NT2/D1 (cell line): ENCODE data around the gene ST6GALNAC4.

Experiments used
- DNase-seq: peaks from one replicate; pipeline ENCODE4 v3.0.0-alpha.2; 2011; ENCODE audit warnings: low read depth, low spot score
- H3K27me3 ChIP-seq: 2 replicates; pipeline ENCODE4 v1.6.0; 2011; ENCODE audit warnings: mild to moderate bottlenecking; ENCODE audit not compliant: insufficient read length, insufficient read depth
- H3K36me3 ChIP-seq: 2 replicates; pipeline ENCODE4 v1.6.1; 2011; ENCODE audit warnings: mild to moderate bottlenecking, low read length, mixed read lengths; ENCODE audit not compliant: insufficient read depth, insufficient read length
- H3K4me1 ChIP-seq: 2 replicates; pipeline ENCODE4 v1.5.1; 2011; ENCODE audit not compliant: insufficient read depth, insufficient read length
- H3K4me3 ChIP-seq: 2 replicates; pipeline ENCODE4 v1.5.1; 2011; ENCODE audit warnings: low read depth; ENCODE audit not compliant: insufficient read length
- H3K9ac ChIP-seq: 2 replicates; pipeline ENCODE4 v1.6.0; 2011; ENCODE audit warnings: low read depth; ENCODE audit not compliant: insufficient read length
- H3K9me3 ChIP-seq: 2 replicates; pipeline ENCODE4 v1.5.1; 2011; ENCODE audit warnings: mild to moderate bottlenecking, low read length; ENCODE audit not compliant: insufficient read depth
- SUZ12 ChIP-seq: IDR thresholded peaks from 2 replicates; pipeline ENCODE4 v1.6.1; 2011; ENCODE audit not compliant: insufficient read length, insufficient read depth; ENCODE audit errors: extremely low read depth
- YY1 ChIP-seq: IDR thresholded peaks from 2 replicates; pipeline ENCODE4 v1.6.1; 2011; ENCODE audit not compliant: insufficient read length, insufficient read depth
- ZNF274 ChIP-seq: IDR thresholded peaks from 2 replicates; pipeline ENCODE4 v1.6.1; 2011; ENCODE audit warnings: mild to moderate bottlenecking, low read depth, low read length

The ST6GALNAC4 gene

DNA sequence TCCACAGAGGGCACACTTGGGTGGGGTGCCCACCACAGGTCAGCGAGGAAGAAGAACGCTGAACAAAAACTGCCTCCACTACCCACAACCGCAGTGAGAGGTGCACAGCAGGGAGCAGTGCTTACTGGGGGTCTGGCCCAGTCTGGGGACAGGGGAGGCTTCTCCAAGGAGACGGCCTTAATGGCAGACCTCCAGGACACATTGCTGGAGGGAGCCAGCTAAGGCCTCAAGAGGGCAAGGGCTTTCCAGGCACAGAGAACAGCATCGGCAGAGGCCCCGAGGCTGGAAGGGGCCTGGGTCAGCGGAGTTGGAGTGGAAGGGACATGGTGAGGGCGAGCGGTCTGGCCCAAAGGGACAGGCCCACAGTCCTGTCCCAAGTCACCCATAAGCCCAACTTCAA, 29.1 kb upstream of the ST6GALNAC4 start:
- H3K36me3 ChIP-seq = peaks cover 80% of the 10 kb centered on the region
- TF ChIP-seq ZNF274 (no peak), SUZ12 (no peak), YY1 (no peak)
- no peak for DNase-seq
- H3K4me3 ChIP-seq = no peak overlapping the region
- H3K27me3 ChIP-seq = no peaks in the 10 kb centered on the region
- no peaks in the 10 kb centered on the region for H3K9me3 ChIP-seq
- H3K9ac ChIP-seq = no peak overlapping the region
- peaks cover 13% of the 10 kb centered on the region for H3K4me1 ChIP-seq

- TF ChIP-seq ZNF274 (no peak), SUZ12 (no peak), YY1 (no peak)
- peaks cover 76% of the 10 kb centered on the region for H3K36me3 ChIP-seq
- DNase-seq = no peak
- no peaks in the 10 kb centered on the region for H3K9me3 ChIP-seq
- peaks cover 12% of the 10 kb centered on the region for H3K4me1 ChIP-seq
- no peaks in the 10 kb centered on the region for H3K27me3 ChIP-seq
- peak overlapping the region; percentile 5 for H3K9ac ChIP-seq
- no peak overlapping the region for H3K4me3 ChIP-seq
Observed at GRCh38 chr9:127945338-127945737, 28.5 kb upstream of the ST6GALNAC4 start.

DNA sequence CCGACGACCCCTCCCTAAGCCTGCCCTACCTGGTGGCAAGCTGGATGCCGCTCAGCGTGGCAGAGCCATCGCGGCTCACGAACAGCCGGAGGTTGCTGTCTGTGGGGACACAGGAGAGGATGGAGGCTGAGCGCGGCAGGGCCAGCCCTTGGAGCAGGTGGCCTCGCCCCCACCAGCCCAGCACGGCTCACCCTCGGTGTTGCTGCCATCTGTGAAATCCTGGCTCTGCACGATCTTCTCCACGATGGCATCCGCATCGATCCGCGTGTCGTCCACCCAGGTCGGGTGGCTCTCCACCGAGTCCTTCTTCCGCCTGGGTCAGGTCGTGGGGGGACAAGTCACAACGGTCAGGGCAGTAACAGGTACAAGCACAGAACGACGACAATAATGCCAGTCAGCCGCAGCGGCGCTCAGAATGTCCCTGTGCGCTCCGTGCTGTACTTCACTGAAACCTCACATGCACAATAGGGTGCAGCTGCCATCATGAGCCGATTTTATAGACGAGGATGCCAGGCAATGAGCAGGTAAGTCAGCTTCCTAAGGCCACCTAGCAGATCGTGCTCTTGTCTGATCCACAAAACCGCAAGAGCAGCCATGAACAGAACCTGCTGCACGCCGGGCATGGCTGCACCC, 27.9 kb upstream of the ST6GALNAC4 start:
- peaks cover 76% of the 10 kb centered on the region for H3K36me3 ChIP-seq
- H3K4me1 ChIP-seq = peaks cover 10% of the 10 kb centered on the region
- no peak for DNase-seq
- TF ChIP-seq YY1 (no peak), ZNF274 (no peak), SUZ12 (no peak)
- H3K9me3 ChIP-seq = no peaks in the 10 kb centered on the region
- no peaks in the 10 kb centered on the region for H3K27me3 ChIP-seq
- no peak overlapping the region for H3K4me3 ChIP-seq
- no peak overlapping the region for H3K9ac ChIP-seq

- peaks cover 74% of the 10 kb centered on the region for H3K36me3 ChIP-seq
Observed at GRCh38 chr9:127943731-127944144, 26.9 kb upstream of the ST6GALNAC4 start.

DNA sequence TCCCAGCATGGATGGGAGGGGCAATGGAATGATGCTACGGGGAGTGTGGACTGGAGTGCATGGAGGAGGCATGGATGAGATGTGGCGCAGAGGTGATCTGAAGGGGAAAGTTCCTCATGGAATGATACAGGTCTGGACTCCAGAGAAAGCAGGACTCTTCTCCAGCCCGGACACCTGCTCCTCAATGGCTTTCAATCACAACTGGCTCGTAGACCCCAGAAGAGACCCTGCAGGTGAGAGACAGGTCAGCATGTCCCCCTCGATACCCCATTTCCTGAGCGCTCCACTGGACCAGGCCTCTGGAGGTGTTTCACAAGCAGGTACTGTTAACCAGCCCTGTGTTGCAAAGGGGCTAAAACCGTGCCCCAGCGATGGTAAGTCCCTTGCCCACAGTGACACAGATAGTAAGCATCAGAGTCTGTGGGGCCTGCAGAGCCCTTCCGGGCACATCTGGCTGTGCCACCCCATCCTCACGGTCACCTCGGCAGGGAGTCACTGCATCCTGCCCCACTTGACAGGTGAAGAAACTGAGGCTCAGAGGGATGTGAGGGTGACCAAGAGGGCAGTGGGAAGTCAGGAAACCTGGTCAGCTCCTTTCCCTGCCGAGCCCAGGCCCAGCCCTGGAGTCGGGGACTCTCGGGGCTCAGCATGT, 26.3 kb upstream of the ST6GALNAC4 start:
- H3K4me1 ChIP-seq = peaks cover 7% of the 10 kb centered on the region
- DNase-seq = no peak
- H3K9me3 ChIP-seq = no peaks in the 10 kb centered on the region
- no peak overlapping the region for H3K9ac ChIP-seq
- no peak overlapping the region for H3K4me3 ChIP-seq
- TF ChIP-seq SUZ12 (no peak), ZNF274 (no peak), YY1 (no peak)
- H3K36me3 ChIP-seq = peaks cover 69% of the 10 kb centered on the region
- no peaks in the 10 kb centered on the region for H3K27me3 ChIP-seq

More at GRCh38 chr9:127943731-127944144, 26.9 kb upstream of the ST6GALNAC4 start:
- DNase-seq = peak; percentile 68
- TF ChIP-seq SUZ12 = no peak
- TF ChIP-seq ZNF274 = no peak
- H3K27me3 ChIP-seq = no peaks in the 10 kb centered on the region
- no peak overlapping the region for H3K4me3 ChIP-seq
- no peaks in the 10 kb centered on the region for H3K9me3 ChIP-seq
- peaks cover 10% of the 10 kb centered on the region for H3K4me1 ChIP-seq
- no peak overlapping the region for H3K9ac ChIP-seq

GRCh38 chr9:127942216-127943010, 25.6 kb upstream of the ST6GALNAC4 start:
- Histone ChIP-seq H3K27me3 (no peaks in the 10 kb centered on the region), H3K36me3 (peaks cover 62% of the 10 kb centered on the region), H3K4me3 (no peak overlapping the region), H3K4me1 (peaks cover 7% of the 10 kb centered on the region), H3K9me3 (no peaks in the 10 kb centered on the region), H3K9ac (peak overlapping the region; percentile 44)
- no peak for DNase-seq
- TF ChIP-seq YY1 = no peak
- no peak for TF ChIP-seq ZNF274
- TF ChIP-seq SUZ12 = no peak

DNA sequence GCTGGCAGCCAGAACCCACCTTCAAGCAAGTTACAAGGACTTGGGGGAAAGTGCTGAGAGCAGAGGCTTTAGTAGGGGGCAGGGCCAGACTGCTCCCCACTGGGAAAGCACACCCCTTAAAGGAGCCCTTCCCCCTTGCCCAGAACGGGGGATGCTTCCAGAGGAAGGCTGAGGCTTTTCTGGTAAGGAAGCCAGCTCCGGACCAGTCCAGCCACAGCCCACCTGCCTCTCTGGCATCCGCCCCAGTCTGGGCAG, 25.0 kb upstream of the ST6GALNAC4 start:
- H3K4me3 ChIP-seq = no peak overlapping the region
- no peaks in the 10 kb centered on the region for H3K27me3 ChIP-seq
- no peak for TF ChIP-seq SUZ12
- H3K4me1 ChIP-seq = peaks cover 7% of the 10 kb centered on the region
- H3K9me3 ChIP-seq = no peaks in the 10 kb centered on the region
- peak overlapping the region; percentile 44 for H3K9ac ChIP-seq
- peaks cover 60% of the 10 kb centered on the region for H3K36me3 ChIP-seq
- DNase-seq = no peak
